SK-N-MC (cell line): ENCODE data around the gene THRA.

Source experiments
- EZH2 ChIP-seq: fragments of 200-600 bp; sonication (generic); IDR thresholded peaks from one replicate; pipeline ENCODE4 v1.6.1; 2017; ENCODE audit warnings: antibody characterized with exemption
- POLR2AphosphoS5 ChIP-seq: IDR thresholded peaks from 2 replicates; pipeline ENCODE4 v1.6.1; 2012; ENCODE audit warnings: mild to moderate bottlenecking, low read depth, low read length, borderline replicate concordance

- TF ChIP-seq POLR2AphosphoS5 = no peak
- no peak for TF ChIP-seq EZH2
These were observed 43.4 kb upstream of the THRA start for GRCh38 chr17:40019140-40019991.
